Testis (tissue), 2 donors: ENCODE data around the gene TMEM209.

ENCODE experiments used
- CTCF ChIP-seq, 3 experiments: fragments of 450-650 bp in 2 of 3; fragments of 200-600 bp in 1 of 3; sonication (generic) in 1 of 3; IDR thresholded peaks; one replicate each; pipeline ENCODE4 v1.5.1; 2016 to 2019; ENCODE audit warnings: antibody characterized with exemption in 3 of 3, mild to moderate bottlenecking in 2 of 3, moderate library complexity in 1 of 3
- POLR2A ChIP-seq: fragments of 450-650 bp; IDR thresholded peaks from one replicate; pipeline ENCODE4 v1.6.1; 2017; ENCODE audit warnings: antibody characterized with exemption, mild to moderate bottlenecking, moderate library complexity

GRCh38 chr7:130187360-130187759 is 17.8 kb downstream of the TMEM209 start:
- TF ChIP-seq CTCF (IDR thresholded peaks at IDR 0.05) (no peak), POLR2A (no peak)
